SK-N-SH treated with all-trans-retinoic acid at 6 μM for 48 hours (cell line): Measurements from ENCODE around the gene APLF.

Source experiments
- ATAC-seq: fragments of 200-7000 bp; cut with Tn5 transposase; 3 replicates; pipeline ENCODE4 v1.9.1; 2020; ENCODE audit warnings: mild to moderate bottlenecking, moderate library complexity
- ARNTL ChIP-seq: fragments of 450-650 bp; formaldehyde crosslinking; IDR thresholded peaks from 2 replicates; pipeline ENCODE4 v1.5.0; 2020; ENCODE audit warnings: low read depth, mild to moderate bottlenecking, moderate library complexity, borderline replicate concordance
- BACH2 ChIP-seq: fragments of 250-450 bp; sonication (Bioruptor Pico); IDR thresholded peaks from 2 replicates; pipeline ENCODE4 v1.9.0; 2021; ENCODE audit warnings: mild to moderate bottlenecking, borderline replicate concordance
- CSDC2 ChIP-seq: fragments of 250-450 bp; sonication (Bioruptor Pico); IDR thresholded peaks from 2 replicates; pipeline ENCODE4 v1.5.0; 2020; ENCODE audit warnings: mild to moderate bottlenecking, moderate library complexity
- ESRRG ChIP-seq: fragments of 250-450 bp; sonication (Bioruptor Pico); IDR thresholded peaks from 2 replicates; pipeline ENCODE4 v1.6.1; 2021; ENCODE audit warnings: mild to moderate bottlenecking
- GLIS3 ChIP-seq: fragments of 250-450 bp; sonication (Bioruptor Pico); IDR thresholded peaks from 2 replicates; pipeline ENCODE4 v1.5.0; 2020; ENCODE audit warnings: mild to moderate bottlenecking, moderate library complexity
- ISL1 ChIP-seq: fragments of 250-450 bp; sonication (Bioruptor Pico); IDR thresholded peaks from 2 replicates; pipeline ENCODE4 v2.1.2; 2022; ENCODE audit warnings: mild to moderate bottlenecking, moderate library complexity
- RARB ChIP-seq: fragments of 250-450 bp; sonication (Bioruptor Pico); IDR thresholded peaks from 2 replicates; pipeline ENCODE4 v1.8.0; 2021; ENCODE audit warnings: mild to moderate bottlenecking, moderate library complexity
- SNAI2 ChIP-seq: fragments of 250-450 bp; sonication (Bioruptor Pico); IDR thresholded peaks from 2 replicates; pipeline ENCODE4 v1.5.0; 2020; ENCODE audit warnings: mild to moderate bottlenecking, moderate library complexity
- TCF4 ChIP-seq: fragments of 250-450 bp; sonication (Bioruptor Pico); IDR thresholded peaks from 2 replicates; pipeline ENCODE4 v1.8.0; 2021; ENCODE audit warnings: mild to moderate bottlenecking, moderate library complexity, borderline replicate concordance
- TOX ChIP-seq: fragments of 250-450 bp; sonication (Bioruptor Pico); IDR thresholded peaks from 2 replicates; pipeline ENCODE4 v1.8.0; 2021; ENCODE audit warnings: mild to moderate bottlenecking, moderate library complexity, borderline replicate concordance
- ZC3H10 ChIP-seq: fragments of 250-450 bp; sonication (Bioruptor Pico); IDR thresholded peaks from 2 replicates; pipeline ENCODE4 v1.5.1; 2021; ENCODE audit warnings: mild to moderate bottlenecking, moderate library complexity
- ZFP3 ChIP-seq: fragments of 250-450 bp; sonication (Bioruptor Pico); IDR thresholded peaks from 2 replicates; pipeline ENCODE4 v1.5.0; 2020; ENCODE audit warnings: mild to moderate bottlenecking, moderate library complexity
- ZFP30 ChIP-seq: fragments of 450-650 bp; formaldehyde crosslinking; IDR thresholded peaks from 2 replicates; pipeline ENCODE4 v1.5.0; 2022; ENCODE audit warnings: mild to moderate bottlenecking, moderate library complexity
- ZNF565 ChIP-seq: fragments of 450-650 bp; formaldehyde crosslinking; conservative IDR thresholded peaks from 2 replicates; pipeline ENCODE4 v1.5.0; 2020; ENCODE audit warnings: low read depth, mild to moderate bottlenecking, moderate library complexity
- ZNF70 ChIP-seq: fragments of 450-650 bp; formaldehyde crosslinking; IDR thresholded peaks from 2 replicates; pipeline ENCODE4 v1.5.0; 2020; ENCODE audit warnings: mild to moderate bottlenecking, moderate library complexity
- ZNF8 ChIP-seq: fragments of 450-650 bp; formaldehyde crosslinking; IDR thresholded peaks from 2 replicates; pipeline ENCODE4 v1.5.0; 2020; ENCODE audit warnings: mild to moderate bottlenecking, moderate library complexity
- TF ChIP-seq, protein P1 (sequence below): fragments of 250-450 bp; sonication (Bioruptor Pico); IDR thresholded peaks from 2 replicates; pipeline ENCODE4 v1.5.0; 2020; ENCODE audit warnings: mild to moderate bottlenecking, moderate library complexity
- TF ChIP-seq, protein P2 (sequence below): fragments of 250-450 bp; sonication (Bioruptor Pico); IDR thresholded peaks from 2 replicates; pipeline ENCODE4 v1.5.1; 2021; ENCODE audit warnings: mild to moderate bottlenecking, moderate library complexity
- TF ChIP-seq, protein P3 (sequence below): fragments of 250-450 bp; sonication (Bioruptor Pico); IDR thresholded peaks from 2 replicates; pipeline ENCODE4 v1.8.0; 2021; ENCODE audit warnings: low read depth, mild to moderate bottlenecking, moderate library complexity, borderline replicate concordance
- TF ChIP-seq, protein P4 (sequence below): fragments of 250-450 bp; sonication (Bioruptor Pico); IDR thresholded peaks from 2 replicates; pipeline ENCODE4 v1.8.0; 2020; ENCODE audit warnings: mild to moderate bottlenecking, moderate library complexity, borderline replicate concordance

Gene APLF

DNA sequence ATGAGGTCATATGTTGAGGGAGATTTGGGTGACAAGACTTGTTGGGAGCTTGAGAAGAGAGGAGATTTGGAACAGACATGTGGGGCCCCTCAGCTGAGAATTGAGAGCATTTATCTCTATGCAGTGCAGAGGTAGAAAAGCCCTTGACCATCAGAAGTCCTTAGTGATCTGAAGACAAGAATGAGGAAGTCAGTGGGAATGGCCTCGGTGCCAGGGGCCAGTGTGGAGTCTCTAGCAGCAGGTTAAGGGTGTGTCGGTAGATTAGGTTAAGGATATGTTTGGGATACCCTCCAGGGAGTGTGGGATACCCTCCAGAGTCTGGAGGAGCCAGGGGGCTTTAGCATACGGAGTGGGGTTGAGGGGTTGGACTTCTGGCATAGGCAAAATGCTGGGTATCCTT is 41.9 kb upstream of the APLF start:
- TF ChIP-seq, protein P1, sequence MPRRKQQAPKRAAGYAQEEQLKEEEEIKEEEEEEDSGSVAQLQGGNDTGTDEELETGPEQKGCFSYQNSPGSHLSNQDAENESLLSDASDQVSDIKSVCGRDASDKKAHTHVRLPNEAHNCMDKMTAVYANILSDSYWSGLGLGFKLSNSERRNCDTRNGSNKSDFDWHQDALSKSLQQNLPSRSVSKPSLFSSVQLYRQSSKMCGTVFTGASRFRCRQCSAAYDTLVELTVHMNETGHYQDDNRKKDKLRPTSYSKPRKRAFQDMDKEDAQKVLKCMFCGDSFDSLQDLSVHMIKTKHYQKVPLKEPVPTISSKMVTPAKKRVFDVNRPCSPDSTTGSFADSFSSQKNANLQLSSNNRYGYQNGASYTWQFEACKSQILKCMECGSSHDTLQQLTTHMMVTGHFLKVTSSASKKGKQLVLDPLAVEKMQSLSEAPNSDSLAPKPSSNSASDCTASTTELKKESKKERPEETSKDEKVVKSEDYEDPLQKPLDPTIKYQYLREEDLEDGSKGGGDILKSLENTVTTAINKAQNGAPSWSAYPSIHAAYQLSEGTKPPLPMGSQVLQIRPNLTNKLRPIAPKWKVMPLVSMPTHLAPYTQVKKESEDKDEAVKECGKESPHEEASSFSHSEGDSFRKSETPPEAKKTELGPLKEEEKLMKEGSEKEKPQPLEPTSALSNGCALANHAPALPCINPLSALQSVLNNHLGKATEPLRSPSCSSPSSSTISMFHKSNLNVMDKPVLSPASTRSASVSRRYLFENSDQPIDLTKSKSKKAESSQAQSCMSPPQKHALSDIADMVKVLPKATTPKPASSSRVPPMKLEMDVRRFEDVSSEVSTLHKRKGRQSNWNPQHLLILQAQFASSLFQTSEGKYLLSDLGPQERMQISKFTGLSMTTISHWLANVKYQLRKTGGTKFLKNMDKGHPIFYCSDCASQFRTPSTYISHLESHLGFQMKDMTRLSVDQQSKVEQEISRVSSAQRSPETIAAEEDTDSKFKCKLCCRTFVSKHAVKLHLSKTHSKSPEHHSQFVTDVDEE (CRISPR knock-in tag): no peak
- TF ChIP-seq ISL1 (CRISPR knock-in tag): no peak
- no peak for TF ChIP-seq ZNF8 (CRISPR knock-in tag)
- TF ChIP-seq ARNTL: no peak

DNA sequence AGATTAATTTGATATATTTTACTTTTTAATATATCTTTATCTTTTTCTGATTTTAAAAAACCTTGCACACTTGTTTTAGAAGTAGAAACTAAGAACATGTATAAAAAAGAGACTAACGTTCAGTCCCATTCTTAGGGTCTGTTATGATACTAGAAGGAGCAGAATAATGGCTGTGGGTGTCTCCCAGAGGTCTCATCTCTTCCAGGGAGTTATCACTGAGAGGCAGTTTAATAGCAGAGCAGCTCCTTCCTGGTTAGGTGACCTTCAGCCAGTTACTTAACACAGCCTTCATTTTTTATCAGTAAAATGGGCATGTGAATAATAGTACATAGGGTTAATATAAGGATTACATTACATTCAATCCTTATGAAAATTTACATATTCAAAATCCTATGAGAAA is 40.9 kb upstream of the APLF start:
- no peak for ATAC-seq
- TF ChIP-seq RARB (CRISPR knock-in tag) (no peak), SNAI2 (CRISPR knock-in tag) (no peak), ZFP3 (CRISPR knock-in tag) (no peak), TOX (CRISPR knock-in tag) (no peak), ZNF70 (CRISPR knock-in tag) (no peak), TCF4 (no peak), ZNF565 (CRISPR knock-in tag) (no peak), ISL1 (CRISPR knock-in tag) (no peak), ESRRG (no peak), ZC3H10 (CRISPR knock-in tag) (no peak), ZFP30 (CRISPR knock-in tag) (no peak), CSDC2 (no peak), GLIS3 (CRISPR knock-in tag) (no peak)
- TF ChIP-seq, protein P2, sequence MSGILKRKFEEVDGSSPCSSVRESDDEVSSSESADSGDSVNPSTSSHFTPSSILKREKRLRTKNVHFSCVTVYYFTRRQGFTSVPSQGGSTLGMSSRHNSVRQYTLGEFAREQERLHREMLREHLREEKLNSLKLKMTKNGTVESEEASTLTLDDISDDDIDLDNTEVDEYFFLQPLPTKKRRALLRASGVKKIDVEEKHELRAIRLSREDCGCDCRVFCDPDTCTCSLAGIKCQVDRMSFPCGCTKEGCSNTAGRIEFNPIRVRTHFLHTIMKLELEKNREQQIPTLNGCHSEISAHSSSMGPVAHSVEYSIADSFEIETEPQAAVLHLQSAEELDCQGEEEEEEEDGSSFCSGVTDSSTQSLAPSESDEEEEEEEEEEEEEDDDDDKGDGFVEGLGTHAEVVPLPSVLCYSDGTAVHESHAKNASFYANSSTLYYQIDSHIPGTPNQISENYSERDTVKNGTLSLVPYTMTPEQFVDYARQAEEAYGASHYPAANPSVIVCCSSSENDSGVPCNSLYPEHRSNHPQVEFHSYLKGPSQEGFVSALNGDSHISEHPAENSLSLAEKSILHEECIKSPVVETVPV (CRISPR knock-in tag): no peak
- TF ChIP-seq, protein P3, sequence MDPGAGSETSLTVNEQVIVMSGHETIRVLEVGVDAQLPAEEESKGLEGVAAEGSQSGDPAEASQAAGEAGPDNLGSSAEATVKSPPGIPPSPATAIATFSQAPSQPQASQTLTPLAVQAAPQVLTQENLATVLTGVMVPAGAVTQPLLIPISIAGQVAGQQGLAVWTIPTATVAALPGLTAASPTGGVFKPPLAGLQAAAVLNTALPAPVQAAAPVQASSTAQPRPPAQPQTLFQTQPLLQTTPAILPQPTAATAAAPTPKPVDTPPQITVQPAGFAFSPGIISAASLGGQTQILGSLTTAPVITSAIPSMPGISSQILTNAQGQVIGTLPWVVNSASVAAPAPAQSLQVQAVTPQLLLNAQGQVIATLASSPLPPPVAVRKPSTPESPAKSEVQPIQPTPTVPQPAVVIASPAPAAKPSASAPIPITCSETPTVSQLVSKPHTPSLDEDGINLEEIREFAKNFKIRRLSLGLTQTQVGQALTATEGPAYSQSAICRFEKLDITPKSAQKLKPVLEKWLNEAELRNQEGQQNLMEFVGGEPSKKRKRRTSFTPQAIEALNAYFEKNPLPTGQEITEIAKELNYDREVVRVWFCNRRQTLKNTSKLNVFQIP (CRISPR knock-in tag): no peak
- TF ChIP-seq, protein P1 (CRISPR knock-in tag): no peak

More for the DNA sequence above, 41.9 kb upstream of the APLF start:
- ATAC-seq: no peak

DNA sequence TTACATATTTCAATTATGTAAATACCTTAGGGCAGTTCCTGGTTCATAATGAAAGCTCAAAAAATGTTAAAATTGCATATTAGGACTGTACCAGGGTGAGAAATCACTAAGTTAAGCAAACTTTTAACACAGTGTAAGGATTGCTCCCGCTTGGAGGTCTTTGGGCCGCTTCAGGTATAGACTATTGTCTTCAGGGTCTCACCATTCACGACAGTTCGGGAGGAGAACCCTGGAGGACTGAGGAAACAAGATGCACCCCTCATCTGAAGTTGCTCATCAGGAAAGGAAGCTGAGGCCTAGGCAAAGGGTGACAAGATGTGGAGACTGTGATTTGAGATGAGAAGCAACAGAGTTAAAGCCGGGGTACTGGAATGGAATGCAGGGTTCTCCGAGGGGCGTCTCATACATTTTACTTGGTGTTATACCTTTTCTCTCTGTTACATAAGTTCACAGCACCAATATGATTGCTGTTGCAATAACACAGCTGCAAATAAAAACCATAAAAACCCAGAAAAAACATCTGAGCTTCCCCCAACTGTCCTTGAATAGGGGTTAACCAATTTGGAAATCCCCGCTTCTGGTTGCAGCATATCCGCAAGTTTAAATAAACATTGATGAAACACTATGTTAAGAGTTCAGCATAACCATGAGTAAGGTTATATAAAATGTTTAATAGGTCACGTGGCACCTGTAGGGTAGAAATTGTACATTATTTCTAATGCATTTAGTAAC is 40.4 kb upstream of the APLF start:
- no peak for ATAC-seq
- TF ChIP-seq, protein P4, sequence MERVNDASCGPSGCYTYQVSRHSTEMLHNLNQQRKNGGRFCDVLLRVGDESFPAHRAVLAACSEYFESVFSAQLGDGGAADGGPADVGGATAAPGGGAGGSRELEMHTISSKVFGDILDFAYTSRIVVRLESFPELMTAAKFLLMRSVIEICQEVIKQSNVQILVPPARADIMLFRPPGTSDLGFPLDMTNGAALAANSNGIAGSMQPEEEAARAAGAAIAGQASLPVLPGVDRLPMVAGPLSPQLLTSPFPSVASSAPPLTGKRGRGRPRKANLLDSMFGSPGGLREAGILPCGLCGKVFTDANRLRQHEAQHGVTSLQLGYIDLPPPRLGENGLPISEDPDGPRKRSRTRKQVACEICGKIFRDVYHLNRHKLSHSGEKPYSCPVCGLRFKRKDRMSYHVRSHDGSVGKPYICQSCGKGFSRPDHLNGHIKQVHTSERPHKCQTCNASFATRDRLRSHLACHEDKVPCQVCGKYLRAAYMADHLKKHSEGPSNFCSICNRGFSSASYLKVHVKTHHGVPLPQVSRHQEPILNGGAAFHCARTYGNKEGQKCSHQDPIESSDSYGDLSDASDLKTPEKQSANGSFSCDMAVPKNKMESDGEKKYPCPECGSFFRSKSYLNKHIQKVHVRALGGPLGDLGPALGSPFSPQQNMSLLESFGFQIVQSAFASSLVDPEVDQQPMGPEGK (CRISPR knock-in tag): no peak
- no peak for TF ChIP-seq ZFP3 (CRISPR knock-in tag)
- TF ChIP-seq BACH2 (CRISPR knock-in tag): no peak
- TF ChIP-seq, protein P2 (CRISPR knock-in tag): no peak
- TF ChIP-seq RARB (CRISPR knock-in tag): no peak
- no peak for TF ChIP-seq TOX (CRISPR knock-in tag)
- TF ChIP-seq, protein P3 (CRISPR knock-in tag): no peak
- no peak for TF ChIP-seq ZNF8 (CRISPR knock-in tag)
- TF ChIP-seq, protein P1 (CRISPR knock-in tag): no peak
